CD4-positive, alpha-beta T cell (primary cell): ENCODE measurements around the gene SBNO2. TPM values are rescaled to one million over a fixed set of nuclear protein-coding genes. Genes with fewer than 3 reads are reported as not detected.

Experiments
- ATAC-seq: fragments of 200-7000 bp; cut with Tn5 transposase; one replicate; pipeline ENCODE4 v1.10.0; 2022; ENCODE audit warnings: mild to moderate bottlenecking; ENCODE audit not compliant: poor library complexity
- CTCF ChIA-PET: fragments of 350-600 bp; sonication (Branson Sonifier 250); formaldehyde crosslinking; loops from one replicate; lab custom pipeline; 2021; ENCODE audit warnings: antibody characterized with exemption, inconsistent platforms; lab: Charles Lee
- POLR2A ChIA-PET: fragments of 350-600 bp; sonication (Branson Sonifier 250); formaldehyde crosslinking; loops from one replicate; lab custom pipeline; 2021; ENCODE audit warnings: antibody characterized with exemption, inconsistent platforms; lab: Charles Lee
- DNase-seq, 14 experiments: peaks; one replicate each; pipeline ENCODE4 v3.0.0-alpha.2; 2013 to 2020; ENCODE audit warnings: mixed read lengths in 2 of 14
- H3K27ac ChIP-seq, 2 donors: one replicate each; pipeline versions ENCODE4 v1.5.1 to v1.7.0; 2013; ENCODE audit warnings: low read length in 2 of 2, low read depth in 1 of 2, mild to moderate bottlenecking in 1 of 2
- H3K27me3 ChIP-seq, 2 experiments: 1 replicate in 1 of 2; 2 replicates in 1 of 2; pipeline versions ENCODE4 v1.6.1 to v1.7.0; 2013; ENCODE audit warnings: low read length in 2 of 2, control low read depth in 1 of 2, mild to moderate bottlenecking in 1 of 2, moderate library complexity in 1 of 2; ENCODE audit not compliant: insufficient read depth in 2 of 2, control insufficient read depth in 1 of 2
- H3K36me3 ChIP-seq: one replicate; pipeline ENCODE4 v1.6.1; 2013; ENCODE audit warnings: low read length, control low read depth; ENCODE audit not compliant: insufficient read depth
- H3K4me1 ChIP-seq: one replicate; pipeline ENCODE4 v1.6.1; 2013; ENCODE audit warnings: low read length, control low read depth; ENCODE audit not compliant: insufficient read depth
- H3K4me3 ChIP-seq: one replicate; pipeline ENCODE4 v1.5.1; 2013; ENCODE audit warnings: mild to moderate bottlenecking, low read length, moderate library complexity
- H3K9me3 ChIP-seq, 2 experiments: 1 replicate in 1 of 2; 2 replicates in 1 of 2; pipeline versions ENCODE4 v1.6.1 to v1.7.0; 2013; ENCODE audit warnings: low read length in 2 of 2, mild to moderate bottlenecking in 2 of 2, control low read depth in 1 of 2, moderate library complexity in 1 of 2; ENCODE audit not compliant: control insufficient read depth in 1 of 2, insufficient read depth in 1 of 2
- H3K27ac Mint-ChIP-seq: one replicate; pipeline ENCODE4 v1.8.0; 2020; ENCODE audit warnings: mixed read lengths
- H3K27me3 Mint-ChIP-seq: one replicate; pipeline ENCODE4 v1.8.0; 2021; ENCODE audit warnings: mixed read lengths
- H3K36me3 Mint-ChIP-seq: one replicate; pipeline ENCODE4 v1.8.0; 2021; ENCODE audit warnings: low read depth, mixed read lengths
- H3K4me1 Mint-ChIP-seq: one replicate; pipeline ENCODE4 v1.8.0; 2021; ENCODE audit warnings: low read depth, mixed read lengths
- H3K4me3 Mint-ChIP-seq: one replicate; pipeline ENCODE4 v1.8.0; 2020; ENCODE audit warnings: mild to moderate bottlenecking, mixed read lengths
- H3K9me3 Mint-ChIP-seq: one replicate; pipeline ENCODE4 v1.8.0; 2020; ENCODE audit warnings: mixed read lengths
- CTCF ChIP-seq: fragments of 200-600 bp; IDR thresholded peaks from one replicate; pipeline ENCODE4 v1.8.0; 2022; ENCODE audit warnings: antibody characterized with exemption, mild to moderate bottlenecking
- intact Hi-C, 2 experiments: fragments of 100-400 bp; cut with DNase I in 1 of 2; cut with micrococcal nuclease in 1 of 2; formaldehyde crosslinking; loops; one replicate each; pipeline versions ENCODE4 v1.15.1 to v1.9.0; 2023 to 2025; cut with DNase I, micrococcal nuclease
- total RNA-seq, 174 experiments: library from RNA in 2 of 174; stranded (reverse) in 2 of 174; gene quantifications; one replicate each; pipeline ENCODE4 v1.2.3 and lab custom pipeline; 2021 to 2026

Gene SBNO2
- total RNA-seq, 2 experiments from 2014 or later: 126 to 137 TPM

- no peaks in the 10 kb centered on the region for H3K9me3 ChIP-seq
- peak overlapping the region; percentile 86 for H3K4me3 ChIP-seq
- Mint-ChIP-seq H3K9me3 (no peaks in the 10 kb centered on the region), H3K4me1 (peaks cover 61% of the 10 kb centered on the region), H3K27me3 (peaks cover 4% of the 10 kb centered on the region), H3K4me3 (peak overlapping the region; percentile 98), H3K27ac (peak overlapping the region; percentile 98), H3K36me3 (peaks cover 87% of the 10 kb centered on the region)
- H3K27ac ChIP-seq: peak overlapping the region; percentile 83 to 96
- intact Hi-C loops: loop anchor here (1.0 to 5.0 kb wide), 4 partner anchors 10 to 175 kb away; partner anchors contain the start of gene ARHGAP45 (in 1 of the 2)
- H3K4me1 ChIP-seq: peaks cover 91% of the 10 kb centered on the region
- no peaks in the 10 kb centered on the region for H3K27me3 ChIP-seq
- ChIA-PET CTCF (interaction anchor here (0.7 to 3.8 kb wide), 4 partner anchors 11 to 117 kb away, joined by 3 to 24 read pairs (median 7); partner anchors contain the start of gene ABCA7), POLR2A (interaction anchor here (0.6 to 21.0 kb wide), 16 partner anchors 4 to 192 kb away, joined by 3 to 1253 read pairs (median 5); partner anchors contain the start of genes ABCA7, ARHGAP45, CIRBP and CNN2)
- peak; percentile 85 to 98 (median 94) for DNase-seq
- peaks cover 78% of the 10 kb centered on the region for H3K36me3 ChIP-seq
- peak; percentile 65 for ATAC-seq
- no peak for TF ChIP-seq CTCF
These were observed 97.1 kb downstream of the SBNO2 start for GRCh38 chr19:1076951-1077350.

GRCh38 chr19:1076046-1076386, 98.1 kb downstream of the SBNO2 start:
- DNase-seq (no peak), ATAC-seq (no peak)
- Mint-ChIP-seq H3K9me3 (no peaks in the 10 kb centered on the region), H3K36me3 (peaks cover 83% of the 10 kb centered on the region), H3K27ac (peak overlapping the region; percentile 98), H3K4me1 (peaks cover 60% of the 10 kb centered on the region), H3K27me3 (peaks cover 4% of the 10 kb centered on the region), H3K4me3 (peak overlapping the region; percentile 87)
- intact Hi-C loops: loop anchor here (2.0 to 5.0 kb wide), 2 partner anchors 45 to 176 kb away; no protein-coding TSS in a partner anchor
- ChIA-PET CTCF (interaction anchor here (1.0 to 2.4 kb wide), 7 partner anchors 9 to 168 kb away, joined by 3 to 18 read pairs (median 6); partner anchors contain the start of genes ABCA7, ARHGAP45 and RNU6-2), POLR2A (interaction anchor here (1.0 to 21.0 kb wide), 15 partner anchors 3 to 199 kb away, joined by 3 to 1253 read pairs (median 15); partner anchors contain the start of genes ABCA7, ARHGAP45, CIRBP and CNN2)
- Histone ChIP-seq H3K27ac (peak overlapping the region; percentile 83 to 96), H3K9me3 (no peaks in the 10 kb centered on the region), H3K4me3 (no peak overlapping the region), H3K36me3 (peaks cover 75% of the 10 kb centered on the region), H3K4me1 (peaks cover 89% of the 10 kb centered on the region), H3K27me3 (no peaks in the 10 kb centered on the region)
- TF ChIP-seq CTCF: no peak

GRCh38 chr19:1074544-1075283, 99.4 kb downstream of the SBNO2 start:
- intact Hi-C loops: loop anchor here in 1 of 2 experiments (5.0 kb wide), 1 partner anchor 178 kb away; no protein-coding TSS in a partner anchor
- DNase-seq (peak; percentile 95 to 100 (median 97)), ATAC-seq (peak; percentile 25)
- peak overlapping the region; percentile 98 for H3K27ac Mint-ChIP-seq
- CTCF ChIA-PET: interaction anchor here (0.5 to 2.4 kb wide), 6 partner anchors 10 to 304 kb away, joined by 3 to 18 read pairs (median 4); partner anchors contain the start of genes ABCA7, RNU6-2 and TMEM259
- peak overlapping the region; percentile 48 for H3K4me3 ChIP-seq
- no peaks in the 10 kb centered on the region for H3K9me3 ChIP-seq
- no peak for TF ChIP-seq CTCF
- peaks cover 89% of the 10 kb centered on the region for H3K4me1 ChIP-seq
- H3K9me3 Mint-ChIP-seq: no peaks in the 10 kb centered on the region
- peaks cover 53% of the 10 kb centered on the region for H3K4me1 Mint-ChIP-seq
- H3K36me3 ChIP-seq: peaks cover 73% of the 10 kb centered on the region
- H3K27ac ChIP-seq: peak overlapping the region; percentile 52 to 96
- H3K36me3 Mint-ChIP-seq: peaks cover 75% of the 10 kb centered on the region
- H3K27me3 Mint-ChIP-seq: peaks cover 4% of the 10 kb centered on the region
- no peaks in the 10 kb centered on the region for H3K27me3 ChIP-seq
- POLR2A ChIA-PET: interaction anchor here (0.7 to 21.0 kb wide), 20 partner anchors 2 to 201 kb away, joined by 3 to 1253 read pairs (median 8); partner anchors contain the start of genes ABCA7, ARHGAP45, CIRBP and CNN2
- peak overlapping the region; percentile 87 for H3K4me3 Mint-ChIP-seq
